ENCODE measurements around the gene URI1.
A peak's percentile ranks its signal among the peaks of the same experiment; 100 is the strongest.

URI1 gene

DNA sequence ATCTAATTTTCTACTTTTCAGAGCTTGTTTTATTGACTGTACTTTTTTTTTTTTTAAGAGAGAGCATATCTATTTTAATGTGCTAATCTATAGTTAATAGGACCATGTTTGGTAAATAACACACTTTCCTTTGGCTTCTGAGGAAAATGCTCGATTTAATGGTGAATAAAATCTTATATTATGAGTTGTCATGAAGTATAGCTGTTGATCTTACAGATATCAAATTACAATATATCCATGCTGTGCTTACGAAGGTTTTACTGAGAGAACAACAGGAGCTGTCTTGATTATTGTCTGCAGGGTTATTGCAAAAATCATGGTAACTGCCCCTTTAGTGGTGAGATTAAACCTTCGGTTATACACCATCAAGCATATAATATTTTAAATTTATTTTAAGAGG, 29.6 kb downstream of the URI1 start:
- DNase-seq, result no peak

DNA sequence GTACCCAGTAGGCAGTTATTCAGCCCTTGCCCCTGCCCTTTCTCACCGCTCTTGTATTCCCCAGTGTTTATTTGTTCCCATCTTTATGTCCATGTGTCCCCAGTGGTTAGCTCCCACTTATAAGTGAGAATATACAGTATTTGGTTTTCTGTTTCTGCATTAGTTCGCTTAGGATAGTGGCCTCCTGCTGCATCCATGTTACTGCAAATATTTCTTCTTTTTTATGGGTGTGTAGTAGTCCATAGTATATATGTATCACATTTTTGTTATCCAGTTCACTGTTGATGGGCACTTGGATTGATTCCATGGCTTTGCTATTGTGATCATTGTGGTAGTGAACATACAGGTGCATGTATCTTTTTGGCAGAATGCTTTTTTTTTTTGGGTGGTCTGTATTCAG, 32.7 kb downstream of the URI1 start:
- no peak for DNase-seq

DNA sequence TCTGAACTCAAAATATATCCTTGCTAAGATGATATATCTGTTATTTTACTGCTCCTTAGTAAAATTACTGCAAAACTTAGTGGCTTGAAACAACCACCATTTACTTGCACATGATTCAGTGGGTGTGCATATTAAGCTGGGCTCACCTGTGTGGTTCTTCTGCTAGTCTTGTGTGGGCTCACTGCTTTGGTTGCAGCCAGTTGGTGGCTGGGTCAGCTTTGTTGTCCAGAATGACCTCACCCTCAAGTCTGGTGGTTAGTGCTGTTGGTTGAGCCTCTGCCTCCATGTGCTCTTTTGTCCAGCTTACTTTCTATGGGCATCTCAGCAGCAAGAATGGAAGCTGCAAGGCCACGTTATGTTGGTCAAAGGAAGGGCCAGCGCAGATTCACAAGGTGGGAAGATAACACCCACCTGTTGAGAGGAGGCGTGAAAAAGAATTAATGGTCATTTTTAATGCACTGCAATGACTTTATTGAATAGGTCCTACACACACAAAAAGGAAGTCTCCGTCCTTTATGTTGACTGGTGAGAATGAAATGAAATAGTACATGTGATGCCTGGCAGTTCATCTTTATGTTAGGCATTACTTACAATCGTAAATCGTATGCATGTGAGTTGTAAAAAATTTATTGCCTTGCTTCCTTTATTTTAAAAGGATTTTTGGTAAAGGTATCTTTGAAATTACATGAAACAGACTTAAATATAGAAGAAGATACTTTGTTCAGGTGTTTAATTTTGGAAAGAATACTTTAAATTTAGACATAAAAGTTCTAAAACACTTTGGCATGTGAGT, 34.3 kb downstream of the URI1 start:
- no peak for DNase-seq

DNA sequence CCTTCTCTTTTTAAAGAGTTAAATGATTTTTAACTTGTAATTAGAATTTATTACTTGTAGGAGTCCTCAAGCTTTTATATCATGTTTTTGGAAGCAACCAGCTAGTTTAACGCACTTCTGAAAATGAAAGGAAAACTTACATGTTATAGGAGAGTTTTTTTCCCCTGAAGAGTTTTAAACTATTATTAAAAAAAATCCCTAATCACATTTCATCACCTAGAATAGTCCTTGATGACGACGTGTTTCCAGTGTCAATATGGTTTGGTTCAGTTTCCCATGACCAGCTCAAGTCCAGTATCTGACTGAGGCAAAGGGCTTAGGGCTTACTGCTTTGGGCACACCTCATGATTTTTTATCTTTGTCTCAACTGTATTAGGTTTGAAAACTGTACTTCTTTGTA, 36.0 kb downstream of the URI1 start:
- DNase-seq, result no peak

GRCh38 chr19:29983568-29983967, 41.5 kb downstream of the URI1 start:
- DNase-seq, result no peak

DNA sequence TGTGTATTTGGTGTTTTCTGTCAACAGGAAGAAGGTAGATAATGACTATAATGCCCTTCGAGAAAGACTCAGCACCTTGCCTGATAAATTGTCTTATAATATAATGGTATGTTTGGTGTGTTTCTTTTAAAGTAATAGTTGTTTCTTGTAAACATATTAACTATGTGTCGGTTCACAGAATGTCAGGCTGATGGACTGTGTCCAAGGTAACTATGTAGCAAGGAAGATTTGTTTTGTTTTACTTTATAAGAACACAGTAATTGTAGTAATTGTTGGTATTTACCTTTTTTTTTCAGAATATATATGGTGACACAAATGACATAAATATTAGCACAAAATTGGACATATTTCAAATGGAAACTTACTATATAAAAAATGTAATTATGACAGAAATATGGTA, 43.2 kb downstream of the URI1 start:
- DNase-seq, result no peak

GRCh38 chr19:29988351-29988750, 46.3 kb downstream of the URI1 start:
- DNase-seq, result no peak

GRCh38 chr19:29992233-29992867, 50.3 kb downstream of the URI1 start:
- no peak for DNase-seq

- DNase-seq, result no peak
These were observed 57.5 kb downstream of the URI1 start for GRCh38 chr19:29999490-29999889.

DNA sequence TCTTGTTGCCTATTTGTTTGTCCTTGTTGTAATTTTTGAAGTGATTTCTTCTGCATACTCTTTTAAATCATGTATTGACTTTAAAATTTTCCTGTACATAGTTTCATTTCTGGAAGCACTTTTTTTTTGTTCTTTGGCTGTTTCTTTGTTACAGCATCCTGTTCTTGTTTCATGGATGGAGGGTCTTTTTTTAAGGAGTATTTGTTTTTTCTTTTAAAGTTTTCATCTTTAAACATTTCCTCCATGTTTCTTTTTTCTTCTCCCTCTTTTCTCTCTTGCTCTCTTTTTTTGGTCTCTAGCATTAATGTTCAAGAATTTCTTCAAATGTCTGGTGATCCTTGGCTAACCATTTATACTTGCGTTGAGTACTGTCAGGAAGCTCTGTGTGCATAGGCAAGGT, 58.8 kb downstream of the URI1 start:
- no peak for DNase-seq

GRCh38 chr19:30001301-30001700, 59.3 kb downstream of the URI1 start:
- DNase-seq, result no peak

- DNase-seq, result no peak
These were observed 59.8 kb downstream of the URI1 start for GRCh38 chr19:30001791-30002190.

GRCh38 chr19:30003866-30004265, 61.8 kb downstream of the URI1 start:
- DNase-seq, result no peak

- no peak for DNase-seq
These were observed 62.4 kb downstream of the URI1 start for GRCh38 chr19:30004403-30004802.

DNA sequence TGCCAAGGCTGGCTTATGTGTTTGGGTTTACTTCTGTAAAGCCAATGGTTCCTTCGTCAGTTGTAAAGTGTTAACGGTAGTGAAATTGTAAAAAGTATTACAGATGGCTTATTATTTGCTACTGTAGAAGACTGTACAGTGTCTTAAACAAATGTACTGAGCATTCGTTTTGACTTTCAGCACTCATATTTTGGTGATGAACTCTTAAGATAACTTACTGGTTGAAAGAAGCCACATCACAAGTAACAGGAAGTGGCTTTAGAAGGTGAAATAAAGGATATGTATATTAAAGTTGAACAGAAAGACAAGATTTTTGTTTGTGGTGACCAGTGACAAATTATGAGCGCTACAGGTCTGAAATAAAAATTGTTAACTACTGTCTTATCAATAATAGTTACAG, 64.2 kb downstream of the URI1 start:
- DNase-seq, result no peak

DNA sequence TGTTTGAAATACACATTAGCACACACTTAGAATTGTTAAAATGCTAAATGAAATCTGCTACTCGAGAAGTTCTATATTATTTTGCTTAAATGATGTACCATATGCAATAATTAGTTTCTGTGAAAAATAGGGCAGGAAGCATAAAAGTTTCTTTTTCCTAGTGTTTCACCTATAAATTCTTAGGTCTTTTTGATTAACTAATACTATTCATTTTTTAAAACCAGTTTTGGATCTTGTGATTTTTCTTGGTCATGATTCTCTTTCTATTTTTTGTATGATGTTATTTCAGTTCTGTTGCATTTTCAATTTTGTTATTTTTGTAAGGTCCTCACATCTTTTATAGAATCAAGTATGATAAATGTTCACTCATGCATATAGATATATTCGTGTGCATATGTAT, 66.1 kb downstream of the URI1 start:
- no peak for DNase-seq

DNA sequence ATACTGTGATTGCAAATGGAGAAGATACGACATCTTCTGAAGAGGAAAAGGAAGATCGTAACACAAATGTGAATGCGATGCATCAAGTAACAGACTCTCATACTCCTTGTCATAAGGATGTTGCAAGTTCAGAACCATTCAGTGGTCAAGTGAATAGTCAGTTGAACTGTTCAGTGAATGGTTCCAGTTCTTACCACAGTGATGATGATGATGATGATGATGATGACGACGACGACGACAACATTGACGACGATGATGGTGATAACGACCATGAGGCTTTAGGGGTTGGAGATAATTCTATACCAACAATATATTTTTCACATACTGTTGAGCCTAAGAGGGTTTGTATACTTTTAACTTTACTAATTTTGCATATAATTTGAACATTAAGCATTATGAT, 67.0 kb downstream of the URI1 start:
- DNase-seq, result no peak

- DNase-seq, result peak; percentile 58
These were observed 69.1 kb downstream of the URI1 start for GRCh38 chr19:30011051-30011578.

GRCh38 chr19:30014770-30015169, 72.7 kb downstream of the URI1 start:
- no peak for DNase-seq

DNA sequence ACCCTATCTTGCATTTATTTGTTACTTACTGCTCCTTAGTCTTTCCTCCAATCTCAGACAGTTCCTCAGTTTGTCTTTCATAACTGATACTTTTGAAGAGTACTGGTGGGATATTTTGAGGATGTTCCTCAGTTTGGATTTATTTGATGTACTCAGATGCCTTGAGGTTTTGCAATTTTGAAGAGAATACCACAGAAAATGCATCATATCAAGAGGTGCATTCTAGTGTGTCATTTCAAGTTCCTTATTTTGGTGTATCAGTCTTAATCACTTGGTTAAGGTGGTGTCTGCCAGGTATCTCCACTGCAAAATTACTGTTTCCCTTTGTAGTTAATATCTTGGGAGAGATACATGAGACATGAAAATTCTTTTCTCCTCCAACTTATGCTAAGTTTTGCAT, 75.1 kb downstream of the URI1 start:
- DNase-seq, result no peak

GRCh38 chr19:30020189-30020588, 78.2 kb downstream of the URI1 start:
- no peak for DNase-seq

GRCh38 chr19:30022659-30023058, 80.6 kb downstream of the URI1 start:
- no peak for DNase-seq

DNA sequence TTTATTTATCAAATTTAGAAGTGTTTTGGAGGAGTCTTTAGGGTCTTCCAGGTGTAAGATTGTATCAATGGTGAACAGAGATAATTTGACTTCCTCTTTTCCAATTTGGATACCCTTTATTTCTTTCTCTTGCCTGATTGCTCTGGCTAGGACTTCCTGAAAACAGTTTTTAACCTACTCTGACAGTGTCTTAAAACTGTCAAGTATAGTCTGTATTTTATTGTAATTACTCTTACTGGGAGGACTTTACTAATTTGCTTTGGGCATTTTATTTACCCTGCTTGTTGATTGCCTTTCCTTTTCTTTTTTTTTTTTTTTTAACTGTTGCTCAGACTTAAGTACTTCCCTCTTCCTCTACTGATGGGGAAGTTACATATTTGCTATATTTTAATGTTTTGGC, 81.3 kb downstream of the URI1 start:
- no peak for DNase-seq

GRCh38 chr19:30024091-30024490, 82.1 kb downstream of the URI1 start:
- DNase-seq, result no peak

DNA sequence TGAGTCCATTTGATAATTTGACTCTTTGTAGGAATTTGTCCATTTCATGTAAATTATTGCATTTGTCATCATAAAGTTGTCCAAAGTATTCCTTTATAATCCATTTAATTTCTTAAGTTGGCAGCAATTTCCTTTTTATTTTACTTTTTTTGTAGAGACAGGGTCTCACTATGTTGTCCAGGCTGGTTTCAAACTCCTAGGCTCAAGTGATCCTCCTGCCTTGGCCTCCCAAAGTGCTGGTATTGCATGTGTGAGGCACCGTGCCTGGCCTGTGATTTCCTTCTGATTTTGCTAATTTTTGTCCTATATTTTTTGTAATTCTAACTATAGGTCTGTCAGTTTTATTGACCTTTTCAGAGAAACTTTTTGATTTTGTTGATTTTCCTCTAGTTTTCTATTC, 84.9 kb downstream of the URI1 start:
- no peak for DNase-seq

All from islet precursor cell (in vitro differentiated cells).